SU-DHL-6 (cell line): ENCODE results near the gene HRAS.
A peak's percentile ranks its signal among the peaks of the same experiment; 100 is the strongest.

ENCODE experiments used
- H2AFZ ChIP-seq: fragments of 200-600 bp; sonication (generic); 2 replicates; pipeline ENCODE4 v1.6.1; 2014; ENCODE audit warnings: low read depth, mild to moderate bottlenecking, moderate library complexity, mixed read lengths, antibody characterized with exemption, low read length; ENCODE audit not compliant: severe bottlenecking
- H3F3A ChIP-seq: fragments of 200-600 bp; shearing (Covaris generic); 2 replicates; pipeline ENCODE4 v1.6.0; 2016; ENCODE audit warnings: antibody characterized with exemption, mild to moderate bottlenecking; ENCODE audit not compliant: insufficient read depth
- H3K27ac ChIP-seq: fragments of 200-600 bp; sonication (generic); 2 replicates; pipeline ENCODE4 v1.5.1; 2016; ENCODE audit warnings: low read depth, mild to moderate bottlenecking, low read length, moderate library complexity, mixed read lengths
- H3K27me3 ChIP-seq: fragments of 200-600 bp; sonication (generic), shearing (Covaris generic); 2 replicates; pipeline ENCODE4 v1.6.0; 2014; ENCODE audit warnings: mild to moderate bottlenecking, low read length
- H3K36me3 ChIP-seq: fragments of 200-600 bp; sonication (generic); 2 replicates; pipeline ENCODE4 v1.6.1; 2014; ENCODE audit warnings: mild to moderate bottlenecking, low read length, mixed read lengths
- H3K4me2 ChIP-seq: fragments of 300-600, 200-600 bp; shearing (Covaris generic), sonication (generic); 2 replicates; pipeline ENCODE4 v1.6.0; 2014; ENCODE audit warnings: low read length, low read depth, mild to moderate bottlenecking; ENCODE audit not compliant: poor library complexity, severe bottlenecking
- H3K4me3 ChIP-seq: fragments of 200-600 bp; sonication (generic); 2 replicates; pipeline ENCODE4 v1.5.1; 2014; ENCODE audit warnings: antibody characterized with exemption, low read length, mild to moderate bottlenecking, mixed read lengths; ENCODE audit not compliant: insufficient read depth, poor library complexity, severe bottlenecking
- H3K79me2 ChIP-seq: fragments of 200-600 bp; sonication (generic); 2 replicates; pipeline ENCODE4 v1.6.1; 2014; ENCODE audit warnings: mild to moderate bottlenecking, low read length, moderate library complexity; ENCODE audit not compliant: insufficient read depth
- H3K9ac ChIP-seq: fragments of 200-600 bp; sonication (generic); 2 replicates; pipeline ENCODE4 v1.7.0; 2014; ENCODE audit warnings: mild to moderate bottlenecking, low read length
- H3K9me2 ChIP-seq: fragments of 200-600 bp; sonication (generic); replicated peaks from 2 replicates; pipeline ENCODE4 v1.6.1; 2014; ENCODE audit warnings: low read length; ENCODE audit not compliant: insufficient read depth
- H3K9me3 ChIP-seq: fragments of 200-600 bp; sonication (generic); 2 replicates; pipeline ENCODE4 v1.6.1; 2014; ENCODE audit warnings: low read length, mixed read lengths; ENCODE audit not compliant: insufficient read depth
- H4K20me1 ChIP-seq: fragments of 200-600 bp; sonication (generic); 2 replicates; pipeline ENCODE4 v1.6.1; 2014; ENCODE audit warnings: low read depth, mild to moderate bottlenecking, antibody characterized with exemption, low read length, moderate library complexity, mixed read lengths
- CTCF ChIP-seq: fragments of 200-600 bp; sonication (generic); IDR thresholded peaks from one replicate; pipeline ENCODE4 v1.5.1; 2017; ENCODE audit warnings: antibody characterized with exemption, mild to moderate bottlenecking, low read length, moderate library complexity; ENCODE audit not compliant: insufficient read depth, poor library complexity, severe bottlenecking
- EZH2phosphoT487 ChIP-seq: fragments of 200-600 bp; sonication (generic), shearing (Covaris generic); conservative IDR thresholded peaks from 2 replicates; pipeline ENCODE4 v1.6.1; 2018; ENCODE audit warnings: mild to moderate bottlenecking, antibody characterized with exemption, low read length, moderate library complexity, mixed read lengths

The HRAS gene

GRCh38 chr11:512761-513595 lies 22.4 kb downstream of the HRAS start:
- no peak overlapping the region for H3K9ac ChIP-seq

DNA sequence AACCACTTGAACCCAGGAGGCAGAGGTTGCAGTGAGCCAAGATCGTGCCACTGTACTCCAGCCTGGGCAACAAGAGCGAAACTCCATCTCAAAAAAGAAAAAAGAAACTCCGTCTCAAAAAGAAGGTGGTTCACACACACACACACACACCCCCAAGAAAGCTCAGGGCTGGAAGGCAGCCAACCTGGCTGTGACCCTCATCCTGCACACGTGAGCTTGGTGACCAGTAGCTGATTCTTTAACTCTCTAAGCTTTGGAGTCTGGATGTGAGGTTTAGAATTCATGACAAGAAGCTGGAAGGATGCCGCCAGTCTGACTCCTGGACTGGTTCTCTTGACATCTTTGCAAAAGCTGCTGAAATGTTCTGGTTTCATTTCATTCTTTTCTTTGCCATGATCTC lies 26.4 kb downstream of the HRAS start:
- H3K79me2 ChIP-seq = peaks cover 12% of the 10 kb centered on the region
- no peak overlapping the region for H3K9ac ChIP-seq
- H3K9me3 ChIP-seq = no peaks in the 10 kb centered on the region
- H3K36me3 ChIP-seq = no peaks in the 10 kb centered on the region
- peaks cover 6% of the 10 kb centered on the region; the same call in 1 of the 2 replicates for H3F3A ChIP-seq
- no peaks in the 10 kb centered on the region for H4K20me1 ChIP-seq
- no peak overlapping the region for H3K27ac ChIP-seq
- TF ChIP-seq CTCF (no peak), EZH2phosphoT487 (no peak)
- H3K4me3 ChIP-seq = no peak overlapping the region
- no peak overlapping the region for H3K4me2 ChIP-seq
- H3K27me3 ChIP-seq = no peaks in the 10 kb centered on the region
- H2AFZ ChIP-seq = no peak overlapping the region
- H3K9me2 ChIP-seq = no peaks in the 10 kb centered on the region

More at GRCh38 chr11:512761-513595, 22.4 kb downstream of the HRAS start:
- H3K36me3 ChIP-seq = no peaks in the 10 kb centered on the region
- H3K4me2 ChIP-seq = no peak overlapping the region
- no peaks in the 10 kb centered on the region for H3K9me2 ChIP-seq
- H3K27ac ChIP-seq = no peak overlapping the region
- H3F3A ChIP-seq = no peaks in the 10 kb centered on the region
- H2AFZ ChIP-seq = no peak overlapping the region
- H3K9me3 ChIP-seq = no peaks in the 10 kb centered on the region
- no peaks in the 10 kb centered on the region for H3K27me3 ChIP-seq
- H3K79me2 ChIP-seq = no peaks in the 10 kb centered on the region
- no peak overlapping the region for H3K4me3 ChIP-seq
- no peaks in the 10 kb centered on the region for H4K20me1 ChIP-seq
- TF ChIP-seq EZH2phosphoT487 (no peak), CTCF (no peak)

DNA sequence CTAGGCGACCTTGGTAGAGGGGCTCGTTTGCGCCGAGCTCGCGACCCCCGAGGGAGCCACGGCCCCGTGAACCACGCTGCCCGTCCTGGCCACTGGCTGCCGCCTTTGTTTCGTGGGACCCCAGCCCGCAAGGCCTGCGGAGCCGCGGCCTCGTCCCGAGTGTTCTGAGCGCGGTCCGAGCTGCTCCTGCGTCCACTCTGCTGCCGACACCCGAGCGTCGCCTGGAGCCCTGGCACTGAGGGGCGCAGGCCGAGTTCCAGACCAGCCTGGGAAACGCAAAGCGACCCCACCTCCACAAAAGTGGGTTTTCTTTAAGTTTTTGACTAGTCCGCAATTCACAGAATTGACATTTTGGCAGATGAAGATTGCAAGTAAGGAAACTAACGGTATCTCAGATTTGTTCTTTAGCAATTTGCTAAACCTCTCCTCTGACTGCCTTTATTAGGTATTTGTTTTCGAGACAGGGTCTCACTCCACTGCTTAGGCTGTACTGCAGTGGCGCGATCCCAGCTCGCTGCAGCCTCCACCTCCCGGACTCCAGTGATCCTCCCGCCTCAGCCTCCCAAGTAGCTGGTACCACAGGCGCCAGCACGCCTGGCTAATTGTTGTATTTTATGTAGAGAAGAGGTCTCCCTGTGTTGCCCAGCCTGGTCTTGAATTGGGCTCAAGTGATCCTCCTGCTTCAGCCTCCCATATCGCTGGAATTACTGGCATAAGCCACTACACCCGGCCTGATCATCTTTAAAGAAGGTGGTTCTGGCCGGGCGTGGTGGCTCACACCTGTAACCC lies 27.5 kb downstream of the HRAS start:
- Histone ChIP-seq H3F3A (peaks cover 6% of the 10 kb centered on the region; the same call in 1 of the 2 replicates), H3K36me3 (no peaks in the 10 kb centered on the region), H3K9me2 (no peaks in the 10 kb centered on the region), H3K27me3 (no peaks in the 10 kb centered on the region), H3K4me3 (no peak overlapping the region), H3K9ac (no peak overlapping the region), H3K9me3 (no peaks in the 10 kb centered on the region), H4K20me1 (no peaks in the 10 kb centered on the region), H3K4me2 (peak overlapping the region; percentile 81), H2AFZ (no peak overlapping the region), H3K79me2 (peaks cover 12% of the 10 kb centered on the region), H3K27ac (no peak overlapping the region)
- no peak for TF ChIP-seq CTCF
